ENCODE measurements around the gene SGMS2. TPM values are rescaled to one million over a fixed set of nuclear protein-coding genes. Genes with fewer than 3 reads are reported as not detected.

Gene SGMS2
- total RNA-seq, 2 donors from 2014 or later: 0.32 TPM; not detected in 1

GRCh38 chr4:107863416-107863815 is 38.7 kb downstream of the SGMS2 start:
- Mint-ChIP-seq H3K4me3 (no peak overlapping the region), H3K27ac (no peak overlapping the region)
- no peak for DNase-seq

GRCh38 chr4:107863850-107864371 is 39.2 kb downstream of the SGMS2 start:
- no peak overlapping the region for H3K4me3 Mint-ChIP-seq
- peaks cover 8% of the 10 kb centered on the region for H3K4me1 Mint-ChIP-seq
- ATAC-seq (no peak), DNase-seq (no peak)
- H3K27me3 Mint-ChIP-seq: peaks cover 39% of the 10 kb centered on the region
- H3K27ac Mint-ChIP-seq: no peak overlapping the region
- H3K36me3 Mint-ChIP-seq (ENCODE audit: low read depth): peaks cover 2% of the 10 kb centered on the region
- no peaks in the 10 kb centered on the region for H3K9me3 ChIP-seq (ENCODE audit: control insufficient read depth, low read length, poor library complexity, severe bottlenecking)

More at GRCh38 chr4:107863416-107863815, 38.7 kb downstream of the SGMS2 start:
- no peak for ATAC-seq
- Mint-ChIP-seq H3K36me3 (ENCODE audit: low read depth) (peaks cover 2% of the 10 kb centered on the region), H3K4me1 (peaks cover 8% of the 10 kb centered on the region), H3K27me3 (peaks cover 43% of the 10 kb centered on the region)
- no peaks in the 10 kb centered on the region for H3K9me3 ChIP-seq (ENCODE audit: control insufficient read depth, low read length, poor library complexity, severe bottlenecking)

- no peak for ATAC-seq
- peaks cover 28% of the 10 kb centered on the region for H3K27me3 Mint-ChIP-seq
- H3K4me1 Mint-ChIP-seq: peaks cover 8% of the 10 kb centered on the region
- no peak overlapping the region for H3K27ac Mint-ChIP-seq
- DNase-seq: no peak
- H3K36me3 Mint-ChIP-seq (ENCODE audit: low read depth): no peaks in the 10 kb centered on the region
- no peaks in the 10 kb centered on the region for H3K9me3 ChIP-seq (ENCODE audit: control insufficient read depth, low read length, poor library complexity, severe bottlenecking)
- no peak overlapping the region for H3K4me3 Mint-ChIP-seq
These were observed 42.0 kb downstream of the SGMS2 start for GRCh38 chr4:107866726-107867125.

- no peaks in the 10 kb centered on the region for H3K4me1 Mint-ChIP-seq
- no peak overlapping the region for H3K4me3 Mint-ChIP-seq
- H3K36me3 Mint-ChIP-seq (ENCODE audit: low read depth): no peaks in the 10 kb centered on the region
- H3K27ac Mint-ChIP-seq: no peak overlapping the region
- DNase-seq (no peak), ATAC-seq (no peak)
- no peaks in the 10 kb centered on the region for H3K9me3 ChIP-seq (ENCODE audit: control insufficient read depth, low read length, poor library complexity, severe bottlenecking)
- H3K27me3 Mint-ChIP-seq: peaks cover 17% of the 10 kb centered on the region
These were observed 45.5 kb downstream of the SGMS2 start for GRCh38 chr4:107870236-107870635.

GRCh38 chr4:107870916-107871786 is 46.4 kb downstream of the SGMS2 start:
- Mint-ChIP-seq H3K27ac (no peak overlapping the region), H3K4me1 (no peaks in the 10 kb centered on the region), H3K36me3 (ENCODE audit: low read depth) (no peaks in the 10 kb centered on the region), H3K4me3 (no peak overlapping the region), H3K27me3 (peaks cover 19% of the 10 kb centered on the region)
- no peak for DNase-seq
- H3K9me3 ChIP-seq (ENCODE audit: control insufficient read depth, low read length, poor library complexity, severe bottlenecking): no peaks in the 10 kb centered on the region
- ATAC-seq: no peak

- DNase-seq (no peak), ATAC-seq (no peak)
- Mint-ChIP-seq H3K27ac (no peak overlapping the region), H3K36me3 (ENCODE audit: low read depth) (no peaks in the 10 kb centered on the region), H3K27me3 (peaks cover 30% of the 10 kb centered on the region), H3K4me3 (no peak overlapping the region), H3K4me1 (no peaks in the 10 kb centered on the region)
- H3K9me3 ChIP-seq (ENCODE audit: control insufficient read depth, low read length, poor library complexity, severe bottlenecking): no peaks in the 10 kb centered on the region
These were observed 49.3 kb downstream of the SGMS2 start for GRCh38 chr4:107874024-107874423.

- H3K27me3 Mint-ChIP-seq: peaks cover 42% of the 10 kb centered on the region
These were observed 51.4 kb downstream of the SGMS2 start for GRCh38 chr4:107876099-107876498.

GRCh38 chr4:107877361-107877760 is 52.6 kb downstream of the SGMS2 start:
- Mint-ChIP-seq H3K36me3 (ENCODE audit: low read depth) (no peaks in the 10 kb centered on the region), H3K4me1 (no peaks in the 10 kb centered on the region), H3K4me3 (no peak overlapping the region), H3K27me3 (peaks cover 43% of the 10 kb centered on the region), H3K27ac (no peak overlapping the region)
- H3K9me3 ChIP-seq (ENCODE audit: control insufficient read depth, low read length, poor library complexity, severe bottlenecking): no peaks in the 10 kb centered on the region
- DNase-seq (no peak), ATAC-seq (no peak)

More at GRCh38 chr4:107876099-107876498, 51.4 kb downstream of the SGMS2 start:
- Mint-ChIP-seq H3K4me1 (no peaks in the 10 kb centered on the region), H3K4me3 (no peak overlapping the region), H3K36me3 (ENCODE audit: low read depth) (no peaks in the 10 kb centered on the region), H3K27ac (no peak overlapping the region)
- DNase-seq (no peak), ATAC-seq (no peak)
- no peaks in the 10 kb centered on the region for H3K9me3 ChIP-seq (ENCODE audit: control insufficient read depth, low read length, poor library complexity, severe bottlenecking)

- H3K36me3 Mint-ChIP-seq (ENCODE audit: low read depth): peaks cover 3% of the 10 kb centered on the region
- H3K27ac Mint-ChIP-seq: no peak overlapping the region
- H3K4me3 Mint-ChIP-seq: no peak overlapping the region
- DNase-seq (no peak), ATAC-seq (no peak)
- H3K4me1 Mint-ChIP-seq: no peaks in the 10 kb centered on the region
- peaks cover 22% of the 10 kb centered on the region for H3K27me3 Mint-ChIP-seq
- H3K9me3 ChIP-seq (ENCODE audit: control insufficient read depth, low read length, poor library complexity, severe bottlenecking): no peaks in the 10 kb centered on the region
These were observed 61.1 kb downstream of the SGMS2 start for GRCh38 chr4:107885865-107886264.

- DNase-seq (no peak), ATAC-seq (no peak)
- Mint-ChIP-seq H3K4me1 (no peaks in the 10 kb centered on the region), H3K27ac (no peak overlapping the region), H3K4me3 (no peak overlapping the region), H3K36me3 (ENCODE audit: low read depth) (peaks cover 3% of the 10 kb centered on the region), H3K27me3 (peaks cover 13% of the 10 kb centered on the region)
- H3K9me3 ChIP-seq (ENCODE audit: control insufficient read depth, low read length, poor library complexity, severe bottlenecking): no peaks in the 10 kb centered on the region
These were observed 63.5 kb downstream of the SGMS2 start for GRCh38 chr4:107888237-107888636.

GRCh38 chr4:107890779-107891178 is 66.0 kb downstream of the SGMS2 start:
- no peaks in the 10 kb centered on the region for H3K4me1 Mint-ChIP-seq
- no peak overlapping the region for H3K27ac Mint-ChIP-seq
- DNase-seq (no peak), ATAC-seq (no peak)
- H3K4me3 Mint-ChIP-seq: no peak overlapping the region
- no peaks in the 10 kb centered on the region for H3K9me3 ChIP-seq (ENCODE audit: control insufficient read depth, low read length, poor library complexity, severe bottlenecking)
- peaks cover 2% of the 10 kb centered on the region for H3K36me3 Mint-ChIP-seq (ENCODE audit: low read depth)
- peaks cover 10% of the 10 kb centered on the region for H3K27me3 Mint-ChIP-seq

GRCh38 chr4:107891299-107891698 is 66.6 kb downstream of the SGMS2 start:
- no peak for DNase-seq
- H3K27me3 Mint-ChIP-seq: peaks cover 15% of the 10 kb centered on the region
- H3K4me3 Mint-ChIP-seq: no peak overlapping the region

GRCh38 chr4:107893171-107894137 is 68.7 kb downstream of the SGMS2 start:
- H3K9me3 ChIP-seq (ENCODE audit: control insufficient read depth, low read length, poor library complexity, severe bottlenecking): no peaks in the 10 kb centered on the region
- H3K27ac Mint-ChIP-seq: no peak overlapping the region
- H3K4me3 Mint-ChIP-seq: no peak overlapping the region
- H3K27me3 Mint-ChIP-seq: peaks cover 23% of the 10 kb centered on the region
- DNase-seq (no peak), ATAC-seq (no peak)
- peaks cover 2% of the 10 kb centered on the region for H3K36me3 Mint-ChIP-seq (ENCODE audit: low read depth)
- H3K4me1 Mint-ChIP-seq: no peaks in the 10 kb centered on the region

More at GRCh38 chr4:107891299-107891698, 66.6 kb downstream of the SGMS2 start:
- Mint-ChIP-seq H3K4me1 (no peaks in the 10 kb centered on the region), H3K27ac (no peak overlapping the region), H3K36me3 (ENCODE audit: low read depth) (peaks cover 2% of the 10 kb centered on the region)
- ATAC-seq: no peak
- no peaks in the 10 kb centered on the region for H3K9me3 ChIP-seq (ENCODE audit: control insufficient read depth, low read length, poor library complexity, severe bottlenecking)
